ENCODE data around the gene MYLK4.

- TF ChIP-seq CTCF (IDR thresholded peaks at IDR 0.05) (no peak), POLR2AphosphoS5 (IDR thresholded peaks at IDR 0.05) (no peak), EP300 (IDR thresholded peaks at IDR 0.05) (no peak), POLR2A (IDR thresholded peaks at IDR 0.05) (no peak)
These were observed 33.6 kb downstream of the MYLK4 start for GRCh38 chr6:2716936-2717700.
